H9 (cell line): ENCODE data around the gene MB21D2. TPM values are rescaled to one million over a fixed set of nuclear protein-coding genes. Genes with fewer than 3 reads are reported as not detected.
A peak's percentile ranks its signal among the peaks of the same experiment; 100 is the strongest.

Source experiments
- DNase-seq: peaks from one replicate; pipeline ENCODE4 v3.0.0-alpha.2; 2017
- H2AFZ ChIP-seq: one replicate; pipeline ENCODE4 v1.6.1; 2013; ENCODE audit warnings: mild to moderate bottlenecking, low read length, control low read depth, moderate library complexity
- H2AK5ac ChIP-seq: 2 replicates; pipeline ENCODE4 v1.6.1; 2013; ENCODE audit warnings: low read length, control low read depth, mixed read lengths; ENCODE audit not compliant: insufficient read length
- H2BK120ac ChIP-seq: one replicate; pipeline ENCODE4 v1.6.1; 2013; ENCODE audit warnings: low read depth, mild to moderate bottlenecking, low read length, control low read depth, inconsistent platforms; ENCODE audit not compliant: poor library complexity, severe bottlenecking
- H2BK12ac ChIP-seq: 2 replicates; pipeline ENCODE4 v1.6.1; 2013; ENCODE audit warnings: low read length, control low read depth, mixed read lengths, low read depth; ENCODE audit not compliant: insufficient read length
- H2BK15ac ChIP-seq: 2 replicates; pipeline ENCODE4 v1.6.1; 2013; ENCODE audit warnings: low read depth, low read length, control low read depth
- H2BK20ac ChIP-seq: one replicate; pipeline ENCODE4 v1.6.1; 2013; ENCODE audit warnings: low read depth, mild to moderate bottlenecking, low read length, control low read depth, inconsistent platforms; ENCODE audit not compliant: poor library complexity, severe bottlenecking
- H2BK5ac ChIP-seq: 2 replicates; pipeline ENCODE4 v1.6.1; 2013; ENCODE audit warnings: low read length, control low read depth, mixed read lengths; ENCODE audit not compliant: insufficient read length
- H3K14ac ChIP-seq: 2 replicates; pipeline ENCODE4 v1.6.1; 2013; ENCODE audit warnings: low read length, control low read depth; ENCODE audit not compliant: insufficient read depth
- H3K18ac ChIP-seq: 2 replicates; pipeline ENCODE4 v1.6.1; 2013; ENCODE audit warnings: low read depth, mild to moderate bottlenecking, mixed read lengths, low read length, control low read depth; ENCODE audit not compliant: insufficient read length
- H3K23ac ChIP-seq: 2 replicates; pipeline ENCODE4 v1.6.1; 2013; ENCODE audit warnings: low read length, control low read depth, mixed read lengths, low read depth; ENCODE audit not compliant: insufficient read length
- H3K23me2 ChIP-seq: 2 replicates; pipeline ENCODE4 v1.6.1; 2013; ENCODE audit warnings: low read depth, mild to moderate bottlenecking, mixed read lengths, low read length, control low read depth; ENCODE audit not compliant: insufficient read length, poor library complexity, severe bottlenecking
- H3K27ac ChIP-seq: 2 replicates; pipeline ENCODE4 v1.5.1; 2013; ENCODE audit warnings: low read length, control low read depth, mixed read lengths, low read depth; ENCODE audit not compliant: insufficient read length
- H3K27me3 ChIP-seq: 2 replicates; pipeline ENCODE4 v1.6.1; 2013; ENCODE audit warnings: low read length, control low read depth, inconsistent platforms; ENCODE audit not compliant: insufficient read depth
- H3K4ac ChIP-seq: 2 replicates; pipeline ENCODE4 v1.6.1; 2013; ENCODE audit warnings: low read depth, mild to moderate bottlenecking, control low read depth, inconsistent platforms, low read length, moderate library complexity
- H3K4me1 ChIP-seq: 2 replicates; pipeline ENCODE4 v1.6.1; 2013; ENCODE audit warnings: low read length, control low read depth, inconsistent platforms; ENCODE audit not compliant: insufficient read depth
- H3K4me2 ChIP-seq: 2 replicates; pipeline ENCODE4 v1.6.1; 2013; ENCODE audit warnings: low read length, control low read depth, mixed read lengths; ENCODE audit not compliant: insufficient read length, insufficient read depth
- H3K56ac ChIP-seq: 2 replicates; pipeline ENCODE4 v1.6.1; 2013; ENCODE audit warnings: low read depth, mild to moderate bottlenecking, mixed read lengths, low read length, control low read depth; ENCODE audit not compliant: insufficient read length
- H3K79me1 ChIP-seq: 2 replicates; pipeline ENCODE4 v1.6.1; 2013; ENCODE audit warnings: low read depth, mild to moderate bottlenecking, moderate library complexity, low read length, control low read depth, inconsistent platforms; ENCODE audit not compliant: insufficient read depth, poor library complexity, severe bottlenecking
- H3K79me2 ChIP-seq: 2 replicates; pipeline ENCODE4 v1.6.1; 2013; ENCODE audit warnings: low read length, control low read depth, inconsistent platforms; ENCODE audit not compliant: insufficient read depth
- H3K9ac ChIP-seq: 2 replicates; pipeline ENCODE4 v1.6.1; 2013; ENCODE audit warnings: low read length, control low read depth, mixed read lengths; ENCODE audit not compliant: insufficient read length; ENCODE audit errors: extremely low read depth
- H3K9me3 ChIP-seq: one replicate; pipeline ENCODE4 v1.6.1; 2013; ENCODE audit warnings: low read depth, low read length, inconsistent platforms; ENCODE audit not compliant: control insufficient read depth
- H3T11ph ChIP-seq: one replicate; pipeline ENCODE4 v1.6.1; 2013; ENCODE audit warnings: mild to moderate bottlenecking, low read length, control low read depth, inconsistent platforms
- H4K20me1 ChIP-seq: one replicate; pipeline ENCODE4 v1.6.1; 2013; ENCODE audit not compliant: control insufficient read depth, insufficient read length, insufficient read depth
- H4K5ac ChIP-seq: 2 replicates; pipeline ENCODE4 v1.6.1; 2013; ENCODE audit warnings: low read depth, mild to moderate bottlenecking, mixed read lengths, low read length, control low read depth; ENCODE audit not compliant: insufficient read length
- H4K8ac ChIP-seq: replicated peaks from 2 replicates; pipeline ENCODE4 v1.6.1; 2013; ENCODE audit warnings: low read length, control low read depth, mixed read lengths, low read depth; ENCODE audit not compliant: insufficient read length
- H4K91ac ChIP-seq: 2 replicates; pipeline ENCODE4 v1.6.1; 2013; ENCODE audit warnings: low read depth, mild to moderate bottlenecking, moderate library complexity, mixed read lengths, low read length, control low read depth; ENCODE audit not compliant: insufficient read length
- H3K27ac Mint-ChIP-seq, 3 experiments: 2 replicates in 2 of 3; 3 replicates in 1 of 3; pipeline ENCODE4 v1.8.0; 2020 to 2021; ENCODE audit warnings: mixed read lengths in 3 of 3, mild to moderate bottlenecking in 1 of 3, moderate library complexity in 1 of 3
- H3K27me3 Mint-ChIP-seq: 2 replicates; pipeline ENCODE4 v1.8.0; 2021; ENCODE audit warnings: low read depth, mild to moderate bottlenecking, moderate library complexity, mixed read lengths
- H3K36me3 Mint-ChIP-seq, 3 experiments: 2 replicates in 2 of 3; 3 replicates in 1 of 3; pipeline ENCODE4 v1.8.0; 2020 to 2021; ENCODE audit warnings: low read depth in 3 of 3, mixed read lengths in 3 of 3; ENCODE audit not compliant: insufficient read depth in 1 of 3
- H3K4me1 Mint-ChIP-seq, 2 experiments: 2 replicates each; pipeline ENCODE4 v1.8.0; 2020; ENCODE audit warnings: mixed read lengths in 2 of 2
- H3K4me3 Mint-ChIP-seq, 2 experiments: 2 replicates in 1 of 2; 3 replicates in 1 of 2; pipeline ENCODE4 v1.8.0; 2020 to 2021; ENCODE audit warnings: mild to moderate bottlenecking in 2 of 2, mixed read lengths in 2 of 2, moderate library complexity in 1 of 2
- H3K9me3 Mint-ChIP-seq, 2 experiments: 2 replicates in 1 of 2; 3 replicates in 1 of 2; pipeline ENCODE4 v1.8.0; 2020; ENCODE audit warnings: mild to moderate bottlenecking in 2 of 2, mixed read lengths in 2 of 2, moderate library complexity in 1 of 2
- CTCF ChIP-seq: fragments of 200-600 bp; sonication (generic); conservative IDR thresholded peaks from 3 replicates; pipeline ENCODE4 v1.8.0; 2021; ENCODE audit warnings: antibody characterized with exemption, mild to moderate bottlenecking
- WGBS: extraction: QIAGEN DNeasy Blood & Tissue Kit; methylation state at CpG from one replicate; pipeline ENCODE4 v1.1.7; 2013; ENCODE audit warnings: missing lambda C conversion rate, low lambda C conversion rate, mixed read lengths; ENCODE audit not compliant: insufficient read length; ENCODE audit errors: extremely low coverage; 5-methylcytosine and 5-hydroxymethylcytosine counted together
- total RNA-seq: library from RNA; stranded (reverse); gene quantifications from 2 replicates; pipeline ENCODE4 v1.2.1, GENCODE V29; 2021

Gene MB21D2
- total RNA-seq, 1 experiment from 2014 or later, result 19.1 TPM

- Histone ChIP-seq H3K79me2 (peaks cover 29% of the 10 kb centered on the region), H2BK12ac (no peak overlapping the region), H4K8ac (no peak overlapping the region), H3K9me3 (no peaks in the 10 kb centered on the region), H3K18ac (peak overlapping the region; percentile 84), H3K4me1 (peaks cover 20% of the 10 kb centered on the region), H2AFZ (no peak overlapping the region), H3K23me2 (peaks cover 22% of the 10 kb centered on the region), H3K4ac (no peak overlapping the region), H2AK5ac (no peak overlapping the region), H2BK15ac (no peak overlapping the region), H4K91ac (no peak overlapping the region), H3K23ac (no peak overlapping the region), H2BK20ac (no peak overlapping the region), H4K5ac (no peak overlapping the region), H3K4me2 (peak overlapping the region; percentile 100), H4K20me1 (no peaks in the 10 kb centered on the region), H3K27me3 (no peaks in the 10 kb centered on the region), H3K79me1 (peaks cover 5% of the 10 kb centered on the region), H3K14ac (peak overlapping the region; percentile 78; the same call in 1 of the 2 replicates), H3K56ac (no peak overlapping the region), H2BK5ac (no peak overlapping the region), H3K9ac (peak overlapping the region; percentile 77), H3K27ac (peak overlapping the region; percentile 48), H3T11ph (no peak overlapping the region), H2BK120ac (peak overlapping the region; percentile 14)
- Mint-ChIP-seq H3K27me3 (peaks cover 13% of the 10 kb centered on the region), H3K27ac (peak overlapping the region; percentile 95 to 99 (median 98)), H3K36me3 (no peaks in the 10 kb centered on the region; a peak in 1 of 7 replicates), H3K4me1 (peaks cover 54 to 61% of the 10 kb centered on the region in 2 experiments), H3K4me3 (peak overlapping the region; percentile 94 to 98), H3K9me3 (no peaks in the 10 kb centered on the region)
- no CpG with 5 or more reads among the region's 35 CpGs for WGBS
- TF ChIP-seq CTCF, result no peak
- peak; percentile 82 for DNase-seq
These were observed 1.2 kb downstream of the MB21D2 start for GRCh38 chr3:192916371-192917027.
